Naive thymus-derived CD4-positive, alpha-beta T cell (primary cell): ENCODE data around the gene PFDN6. TPM values are rescaled to one million over a fixed set of nuclear protein-coding genes. Genes with fewer than 3 reads are reported as not detected.
"Not testable (repeated sequence)": the region's sequence is repeated elsewhere in the genome, so short reads cannot be mapped to it uniquely, and the experiment has no call there.

ENCODE experiments used
- ATAC-seq: fragments of 150-1000 bp; cut with Tn5 transposase; 2 replicates; pipeline ENCODE4 v1.10.0; 2021; ENCODE audit warnings: mild to moderate bottlenecking, moderate library complexity
- CTCF ChIA-PET: fragments of 350-600 bp; sonication (Branson Sonifier 250); formaldehyde crosslinking; loops from one replicate; lab custom pipeline; 2021; ENCODE audit warnings: antibody characterized with exemption; lab: Charles Lee
- POLR2A ChIA-PET: fragments of 350-600 bp; sonication (Branson Sonifier 250); formaldehyde crosslinking; loops from one replicate; lab custom pipeline; 2021; ENCODE audit warnings: antibody characterized with exemption, inconsistent platforms; lab: Charles Lee
- DNase-seq, 9 donors: peaks; one replicate each; pipeline versions ENCODE4 v3.0.0 to v3.0.0-alpha.2; 2020 to 2022; ENCODE audit warnings: mixed read lengths in 1 of 9
- H3K27ac ChIP-seq: one replicate; pipeline ENCODE4 v1.7.0; 2013; ENCODE audit warnings: mild to moderate bottlenecking, low read depth, low read length, moderate library complexity
- H3K27me3 ChIP-seq, 2 donors: one replicate each; pipeline ENCODE4 v1.7.0; 2013; ENCODE audit warnings: low read length in 2 of 2, mild to moderate bottlenecking in 2 of 2, moderate library complexity in 2 of 2; ENCODE audit not compliant: control insufficient read depth in 2 of 2, insufficient read depth in 2 of 2
- H3K36me3 ChIP-seq, 3 experiments: 1 replicate in 2 of 3; 2 replicates in 1 of 3; pipeline ENCODE4 v1.7.0; 2013; ENCODE audit warnings: low read length in 3 of 3, mild to moderate bottlenecking in 3 of 3, moderate library complexity in 1 of 3; ENCODE audit not compliant: insufficient read depth in 3 of 3, control insufficient read depth in 2 of 3
- H3K4me1 ChIP-seq, 2 donors: one replicate each; pipeline ENCODE4 v1.7.0; 2013; ENCODE audit warnings: low read length in 2 of 2, mild to moderate bottlenecking in 2 of 2, moderate library complexity in 1 of 2; ENCODE audit not compliant: control insufficient read depth in 2 of 2, insufficient read depth in 2 of 2
- H3K4me3 ChIP-seq: 2 replicates; pipeline ENCODE4 v1.7.0; 2013; ENCODE audit warnings: mild to moderate bottlenecking, low read length
- H3K9me3 ChIP-seq, 3 experiments: 1 replicate in 2 of 3; 2 replicates in 1 of 3; pipeline ENCODE4 v1.7.0; 2013; ENCODE audit warnings: low read length in 3 of 3; ENCODE audit not compliant: control insufficient read depth in 2 of 3
- H3K27ac Mint-ChIP-seq, 9 donors: one replicate each; pipeline ENCODE4 v1.8.0; 2020 to 2022; ENCODE audit warnings: mixed read lengths in 9 of 9, mild to moderate bottlenecking in 8 of 9, moderate library complexity in 5 of 9, inconsistent platforms in 2 of 9
- H3K27me3 Mint-ChIP-seq, 5 donors: one replicate each; pipeline ENCODE4 v1.8.0; 2021 to 2022; ENCODE audit warnings: mixed read lengths in 5 of 5, mild to moderate bottlenecking in 1 of 5
- H3K36me3 Mint-ChIP-seq, 5 donors: one replicate each; pipeline ENCODE4 v1.8.0; 2020 to 2022; ENCODE audit warnings: mixed read lengths in 5 of 5, mild to moderate bottlenecking in 3 of 5, inconsistent platforms in 1 of 5
- H3K4me1 Mint-ChIP-seq, 7 donors: one replicate each; pipeline ENCODE4 v1.8.0; 2020 to 2022; ENCODE audit warnings: mixed read lengths in 7 of 7, mild to moderate bottlenecking in 3 of 7, inconsistent platforms in 1 of 7
- H3K4me3 Mint-ChIP-seq, 10 donors: one replicate each; pipeline ENCODE4 v1.8.0; 2020 to 2022; ENCODE audit warnings: mild to moderate bottlenecking in 10 of 10, mixed read lengths in 10 of 10, moderate library complexity in 6 of 10, inconsistent platforms in 2 of 10
- H3K9me3 Mint-ChIP-seq, 11 donors: one replicate each; pipeline ENCODE4 v1.8.0; 2020 to 2022; ENCODE audit warnings: mixed read lengths in 11 of 11, mild to moderate bottlenecking in 4 of 11, inconsistent platforms in 1 of 11, moderate library complexity in 1 of 11
- intact Hi-C, 2 donors: fragments of 100-400 bp; cut with micrococcal nuclease; formaldehyde crosslinking; loops; one replicate each; pipeline ENCODE4 v1.15.1; 2023
- polyA plus RNA-seq, 2 donors: library from polyadenylated mRNA; unstranded; fragments of 300-500 nt; fragmentation: Illumina TruSeq; gene quantifications; one replicate each; pipeline ENCODE4 v1.2.3, GENCODE V29; 2021
- total RNA-seq, 6 experiments: library from RNA in 5 of 6; stranded (reverse) in 5 of 6; gene quantifications; 1 replicate in 5 of 6; 2 replicates in 1 of 6; pipeline ENCODE4 v1.2.3 and lab custom pipeline; 2021 to 2026

Gene PFDN6
- total and polyA plus RNA-seq, 7 experiments from 2014 or later: 14.6 to 73.2 (median 35.5) TPM

DNA sequence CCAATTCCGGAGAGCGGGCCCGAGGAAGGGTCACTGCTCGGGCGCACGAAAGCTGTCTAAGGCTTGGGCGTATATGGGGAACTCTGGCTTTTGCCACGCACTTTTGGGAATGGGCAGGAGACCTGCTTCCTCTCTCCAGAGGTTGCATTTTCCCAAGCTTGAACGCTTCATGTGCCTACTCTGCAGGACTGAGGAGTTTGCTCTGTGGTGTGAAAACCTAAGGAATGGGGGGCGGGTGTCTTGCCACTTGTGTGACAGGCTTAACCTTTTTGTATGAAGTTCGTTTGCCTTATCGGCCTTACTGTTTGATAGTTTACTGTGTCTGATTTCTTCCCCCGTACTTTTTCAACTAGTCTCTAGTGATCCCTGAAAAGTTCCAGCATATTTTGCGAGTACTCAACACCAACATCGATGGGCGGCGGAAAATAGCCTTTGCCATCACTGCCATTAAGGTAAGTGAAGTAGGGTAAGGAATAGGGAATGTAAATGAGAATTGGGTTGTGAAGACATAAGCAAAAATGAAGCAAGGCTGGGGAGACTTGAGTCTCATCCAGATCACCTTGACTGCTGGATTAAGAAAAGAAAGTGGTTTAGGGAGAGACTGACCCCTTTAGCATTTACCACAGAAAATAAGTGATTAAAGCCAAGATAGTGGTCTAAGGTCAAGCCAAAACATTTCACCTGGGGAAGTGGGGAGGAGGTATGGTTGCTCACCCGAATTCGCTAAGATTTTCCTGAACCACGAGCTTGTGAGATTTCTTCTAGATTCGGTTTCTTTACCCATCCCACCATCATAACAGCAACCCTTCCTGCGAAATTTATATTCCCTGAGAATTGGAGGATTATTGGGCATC, 16.9 kb upstream of the PFDN6 start:
- peak in 1 of 9 donors; percentile 40 for DNase-seq
- Mint-ChIP-seq H3K27ac (peak overlapping the region; percentile 95 to 100 (median 99)), H3K4me1 (peaks cover 36 to 87% (median 70%) of the 10 kb centered on the region in 7 donors), H3K27me3 (peaks cover 0 to 3% (median 0%) of the 10 kb centered on the region in 5 donors), H3K9me3 (peaks cover 0 to 5% (median 0%) of the 10 kb centered on the region in 11 donors), H3K36me3 (peaks cover 5 to 48% (median 23%) of the 10 kb centered on the region in 5 donors), H3K4me3 (peak overlapping the region; percentile 87 to 100 (median 98))
- H3K4me3 ChIP-seq: peak overlapping the region; percentile 93
- H3K36me3 ChIP-seq: peaks cover 11 to 49% (median 13%) of the 10 kb centered on the region in 3 experiments
- ChIA-PET CTCF (interaction anchor here (0.7 to 2.2 kb wide), 5 partner anchors 9 to 339 kb away, joined by 3 to 11 read pairs (median 4); partner anchors contain the start of genes PFDN6, RGL2 and WDR46), POLR2A (interaction anchor here (0.5 to 5.6 kb wide), 30 partner anchors 9 to 1690 kb away, joined by 3 to 101 read pairs (median 8); partner anchors contain the start of genes BRD2, CUTA, LTB and PFDN6)
- H3K27me3 ChIP-seq: no peaks in the 10 kb centered on the region
- ATAC-seq: peak; percentile 1
- peaks cover 41 to 45% of the 10 kb centered on the region in 2 donors for H3K4me1 ChIP-seq
- H3K27ac ChIP-seq: peak overlapping the region; percentile 91
- no peaks in the 10 kb centered on the region for H3K9me3 ChIP-seq
- intact Hi-C loops: loop anchor here (1.0 to 10.0 kb wide), 5 partner anchors 42 to 1096 kb away; partner anchors contain the start of genes AGPAT1 (in 1 of the 2), GPSM3 (in 1 of the 2), PBX2 (in 1 of the 2) and TAPBP (in 1 of the 2)

- H3K9me3 ChIP-seq: no peaks in the 10 kb centered on the region
- Mint-ChIP-seq H3K4me3 (peak overlapping the region; percentile 87 to 100 (median 98)), H3K27me3 (peaks cover 0 to 3% (median 0%) of the 10 kb centered on the region in 5 donors), H3K27ac (peak overlapping the region; percentile 95 to 100 (median 99)), H3K9me3 (peaks cover 0 to 5% (median 0%) of the 10 kb centered on the region in 11 donors), H3K4me1 (peaks cover 36 to 89% (median 70%) of the 10 kb centered on the region in 7 donors), H3K36me3 (peaks cover 0 to 43% (median 16%) of the 10 kb centered on the region in 5 donors)
- ChIA-PET CTCF (no interaction called here), POLR2A (interaction anchor here (0.5 to 5.6 kb wide), 8 partner anchors 9 to 157 kb away, joined by 3 to 101 read pairs (median 20); partner anchors contain the start of genes PFDN6, RGL2, TAPBP and WDR46)
- H3K36me3 ChIP-seq: peaks cover 3 to 43% (median 5%) of the 10 kb centered on the region in 3 experiments
- H3K27me3 ChIP-seq: no peaks in the 10 kb centered on the region
- ATAC-seq: no peak
- peaks cover 48 to 52% of the 10 kb centered on the region in 2 donors for H3K4me1 ChIP-seq
- DNase-seq: no peak
- H3K27ac ChIP-seq: peak overlapping the region; percentile 91
- H3K4me3 ChIP-seq: peak overlapping the region; percentile 93
- intact Hi-C loops: loop anchor here (2.0 to 10.0 kb wide), 4 partner anchors 299 to 1097 kb away; partner anchors contain the start of genes AGPAT1 (in 1 of the 2), GPSM3 (in 1 of the 2) and PBX2 (in 1 of the 2)
Observed at GRCh38 chr6:33273129-33273923, 16.1 kb upstream of the PFDN6 start.

- H3K4me1 Mint-ChIP-seq: peaks cover 44 to 91% (median 73%) of the 10 kb centered on the region in 7 donors
- Histone ChIP-seq H3K36me3 (peaks cover 0 to 43% (median 5%) of the 10 kb centered on the region in 3 experiments), H3K4me3 (no peak overlapping the region), H3K9me3 (no peaks in the 10 kb centered on the region), H3K27me3 (no peaks in the 10 kb centered on the region), H3K4me1 (peaks cover 52 to 59% of the 10 kb centered on the region in 2 donors), H3K27ac (peak overlapping the region; percentile 91)
- CTCF ChIA-PET: no interaction called here
- DNase-seq (no peak), ATAC-seq (no peak)
- peaks cover 0 to 5% (median 0%) of the 10 kb centered on the region in 11 donors for H3K9me3 Mint-ChIP-seq
- H3K36me3 Mint-ChIP-seq: peaks cover 0 to 39% (median 9%) of the 10 kb centered on the region in 5 donors
- H3K27me3 Mint-ChIP-seq: peaks cover 0 to 3% (median 0%) of the 10 kb centered on the region in 5 donors
- H3K4me3 Mint-ChIP-seq: peak overlapping the region; percentile 23 to 100 (median 95)
- intact Hi-C loops: loop anchor here (2.0 to 10.0 kb wide), 4 partner anchors 298 to 1097 kb away; partner anchors contain the start of genes AGPAT1 (in 1 of the 2), GPSM3 (in 1 of the 2) and PBX2 (in 1 of the 2)
- H3K27ac Mint-ChIP-seq: peak overlapping the region; percentile 1 to 100 (median 72)
- POLR2A ChIA-PET: interaction anchor here (0.6 to 7.7 kb wide), 5 partner anchors 9 to 382 kb away, joined by 3 to 123 read pairs (median 33); partner anchors contain the start of genes PFDN6, RGL2, TAPBP and WDR46
Observed at GRCh38 chr6:33273924-33274902, 15.2 kb upstream of the PFDN6 start.

DNA sequence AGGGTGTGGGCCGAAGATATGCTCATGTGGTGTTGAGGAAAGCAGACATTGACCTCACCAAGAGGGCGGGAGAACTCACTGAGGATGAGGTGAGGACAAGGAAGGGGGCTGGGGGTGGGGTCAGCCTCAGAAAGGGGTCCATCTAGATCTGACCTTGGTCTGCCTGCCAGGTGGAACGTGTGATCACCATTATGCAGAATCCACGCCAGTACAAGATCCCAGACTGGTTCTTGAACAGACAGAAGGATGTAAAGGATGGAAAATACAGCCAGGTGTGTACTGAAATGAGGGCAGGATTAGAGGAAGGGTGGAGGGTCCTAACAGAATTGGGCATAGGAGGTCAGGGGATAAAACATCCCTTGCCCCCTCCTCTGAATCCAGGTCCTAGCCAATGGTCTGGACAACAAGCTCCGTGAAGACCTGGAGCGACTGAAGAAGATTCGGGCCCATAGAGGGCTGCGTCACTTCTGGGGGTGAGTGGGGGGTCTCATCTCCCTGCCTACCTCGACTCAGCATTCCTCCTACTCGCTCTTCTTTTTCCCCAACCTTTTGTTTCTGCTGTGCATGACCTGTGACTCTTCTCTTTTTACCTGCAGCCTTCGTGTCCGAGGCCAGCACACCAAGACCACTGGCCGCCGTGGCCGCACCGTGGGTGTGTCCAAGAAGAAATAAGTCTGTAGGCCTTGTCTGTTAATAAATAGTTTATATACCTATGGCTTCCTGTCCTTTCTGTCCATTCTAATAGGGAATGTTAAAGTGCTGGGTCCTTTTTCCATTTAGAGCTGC, 13.4 kb upstream of the PFDN6 start:
- H3K9me3 ChIP-seq, ATAC-seq, H3K27me3 Mint-ChIP-seq, H3K27me3 ChIP-seq, H3K9me3 Mint-ChIP-seq, DNase-seq: not testable (repeated sequence)
- H3K27ac ChIP-seq: peak overlapping the region; percentile 87
- H3K36me3 ChIP-seq: peaks cover 0 to 59% (median 5%) of the 10 kb centered on the region in 3 experiments
- Mint-ChIP-seq H3K4me3 (peak overlapping the region; percentile 82 to 99 (median 87)), H3K27ac (peak overlapping the region; percentile 81 to 98 (median 90)), H3K36me3 (peaks cover 0 to 36% (median 6%) of the 10 kb centered on the region in 5 donors), H3K4me1 (peaks cover 38 to 86% (median 68%) of the 10 kb centered on the region in 7 donors)
- ChIA-PET CTCF (interaction anchor here (1.4 to 1.8 kb wide), 3 partner anchors 11 to 86 kb away, joined by 3 to 6 read pairs (median 4); partner anchors contain the start of gene ZBTB22), POLR2A (interaction anchor here (0.6 to 7.7 kb wide), 10 partner anchors 11 to 632 kb away, joined by 3 to 123 read pairs (median 30); partner anchors contain the start of genes PFDN6, RGL2, TAPBP and WDR46)
- intact Hi-C loops: loop anchor here (2.0 to 10.0 kb wide), 3 partner anchors 37 to 1081 kb away; partner anchors contain the start of genes GPSM3 (in 1 of the 2) and PBX2 (in 1 of the 2)
- H3K4me1 ChIP-seq: peaks cover 49 to 51% of the 10 kb centered on the region in 2 donors
- H3K4me3 ChIP-seq: peak overlapping the region; percentile 67
